ENCODE measurements around the gene DISC1.

The DISC1 gene

GRCh38 chr1:232045139-232045994 lies 418.8 kb downstream of the DISC1 start:
- DNase-seq (ENCODE audit: low spot score) = no peak

- no peak for DNase-seq (ENCODE audit: low spot score)
Observed at GRCh38 chr1:232046451-232047306, 420.1 kb downstream of the DISC1 start.

GRCh38 chr1:232047473-232047872 lies 420.9 kb downstream of the DISC1 start:
- DNase-seq (ENCODE audit: low spot score) = no peak

- no peak for DNase-seq (ENCODE audit: low spot score)
Observed at GRCh38 chr1:232048481-232048880, 421.9 kb downstream of the DISC1 start.

GRCh38 chr1:232049335-232049734 lies 422.7 kb downstream of the DISC1 start:
- DNase-seq (ENCODE audit: low spot score) = no peak

- DNase-seq (ENCODE audit: low spot score) = no peak
Observed at GRCh38 chr1:232057217-232057895, 430.8 kb downstream of the DISC1 start.

GRCh38 chr1:232057896-232058274 lies 431.3 kb downstream of the DISC1 start:
- no peak for DNase-seq (ENCODE audit: low spot score)

GRCh38 chr1:232059726-232060374 lies 433.3 kb downstream of the DISC1 start:
- no peak for DNase-seq (ENCODE audit: low spot score)

- DNase-seq (ENCODE audit: low spot score) = no peak
Observed at GRCh38 chr1:232062967-232063366, 436.4 kb downstream of the DISC1 start.

- DNase-seq (ENCODE audit: low spot score) = no peak
Observed at GRCh38 chr1:232066521-232066920, 439.9 kb downstream of the DISC1 start.

- no peak for DNase-seq (ENCODE audit: low spot score)
Observed at GRCh38 chr1:232074265-232074664, 447.7 kb downstream of the DISC1 start.

GRCh38 chr1:232077809-232078208 lies 451.2 kb downstream of the DISC1 start:
- no peak for DNase-seq (ENCODE audit: low spot score)

- no peak for DNase-seq (ENCODE audit: low spot score)
Observed at GRCh38 chr1:232084584-232085223, 458.1 kb downstream of the DISC1 start.

- no peak for DNase-seq (ENCODE audit: low spot score)
Observed at GRCh38 chr1:232090816-232091215, 464.2 kb downstream of the DISC1 start.
